GM12878 (cell line): Measurements from ENCODE around the gene STK32B. TPM values are rescaled to one million over a fixed set of nuclear protein-coding genes. Genes with fewer than 3 reads are reported as not detected.

Experiments
- ATAC-seq: fragments of 200-7000 bp; cut with Tn5 transposase; 3 replicates; pipeline ENCODE4 v1.9.1; 2020; ENCODE audit warnings: mild to moderate bottlenecking, moderate library complexity
- BruUV-seq: library from RNA; stranded (reverse); fragments of 400-500 nt; replicated peaks from 2 replicates; lab custom pipeline; 2021; lab: Mats Ljungman, UMichigan
- CTCF ChIA-PET: fragments of 300-600 bp; sonication (Branson Sonifier 250); formaldehyde crosslinking; extraction: SDS; loops from one replicate; lab custom pipeline; 2021; ENCODE audit warnings: inconsistent platforms; lab: Yijun Ruan, JAX
- POLR2A ChIA-PET: fragments of 350-600 bp; formaldehyde crosslinking; extraction: SDS; loops from one replicate; lab custom pipeline; 2021; ENCODE audit warnings: inconsistent platforms; lab: Charles Lee
- RAD21 ChIA-PET: fragments of 300-600 bp; sonication (Branson Sonifier 250); formaldehyde crosslinking; loops from one replicate; lab custom pipeline; 2023; ENCODE audit warnings: antibody characterized with exemption; ENCODE audit not compliant: unreplicated experiment; lab: Charles Lee
- SMC1A ChIA-PET: fragments of 300-600 bp; sonication (Branson Sonifier 250); formaldehyde crosslinking; loops from one replicate; lab custom pipeline; 2023; ENCODE audit not compliant: unreplicated experiment, uncharacterized antibody; lab: Charles Lee
- DNase-seq: peaks from one replicate; pipeline ENCODE4 v3.0.0-alpha.2; 2011; ENCODE audit warnings: low read depth, low spot score
- FAIRE-seq: peaks from 3 replicates; lab custom pipeline; 2011; peaks lifted over from hg19 to GRCh38; lab: Jason Lieb, UNC
- H2AFZ ChIP-seq: 2 replicates; pipeline ENCODE4 v1.6.0; 2011; ENCODE audit warnings: low read depth, low read length, control low read depth; ENCODE audit not compliant: control insufficient read depth
- H3K27ac ChIP-seq: 2 replicates; pipeline ENCODE4 v1.5.1; 2011; ENCODE audit warnings: control low read depth; ENCODE audit not compliant: control insufficient read depth, insufficient read depth
- H3K27me3 ChIP-seq, 2 experiments: replicated peaks in 1 of 2; 2 replicates each; pipeline versions ENCODE4 v1.6.0 to v1.6.1; 2011; ENCODE audit warnings: low read length in 1 of 2; ENCODE audit not compliant: control insufficient read depth in 2 of 2, insufficient read depth in 2 of 2
- H3K36me3 ChIP-seq, 2 experiments: 2 replicates each; pipeline ENCODE4 v1.5.1; 2011; ENCODE audit warnings: low read length in 1 of 2; ENCODE audit not compliant: control insufficient read depth in 2 of 2, insufficient read depth in 2 of 2
- H3K4me1 ChIP-seq: 2 replicates; pipeline ENCODE4 v1.6.1; 2011; ENCODE audit warnings: mild to moderate bottlenecking, low read length, moderate library complexity, mixed read lengths; ENCODE audit not compliant: control insufficient read depth, insufficient read depth
- H3K4me2 ChIP-seq: 2 replicates; pipeline ENCODE4 v1.6.0; 2011; ENCODE audit warnings: control low read depth; ENCODE audit not compliant: control insufficient read depth, insufficient read depth
- H3K4me3 ChIP-seq: fragments of 200-600 bp; sonication (generic); 2 replicates; pipeline ENCODE4 v1.5.1; 2016
- H3K79me2 ChIP-seq: 2 replicates; pipeline ENCODE4 v1.6.0; 2011; ENCODE audit warnings: low read length; ENCODE audit not compliant: control insufficient read depth, insufficient read depth
- H3K9ac ChIP-seq: 2 replicates; pipeline ENCODE4 v1.8.0; 2011; ENCODE audit warnings: low read length, control low read depth, mixed read lengths; ENCODE audit not compliant: control insufficient read depth, insufficient read depth
- H3K9me3 ChIP-seq: replicated peaks from 3 replicates; pipeline ENCODE4 v1.5.1; 2011; ENCODE audit warnings: mild to moderate bottlenecking, low read length; ENCODE audit not compliant: control insufficient read depth, insufficient read depth
- H4K20me1 ChIP-seq: 2 replicates; pipeline ENCODE4 v1.6.0; 2011; ENCODE audit not compliant: control insufficient read depth, insufficient read depth
- LARP7 ChIP-seq: fragments of 450-650 bp; IDR thresholded peaks from 2 replicates; pipeline ENCODE4 v1.6.1; 2017; ENCODE audit warnings: mild to moderate bottlenecking
- PAX8 ChIP-seq: fragments of 450-650 bp; IDR thresholded peaks from 2 replicates; pipeline ENCODE4 v1.6.1; 2017; ENCODE audit warnings: mild to moderate bottlenecking, moderate library complexity
- RCOR1 ChIP-seq: conservative IDR thresholded peaks from 2 replicates; pipeline ENCODE4 v1.6.1; 2012; ENCODE audit warnings: low read depth, low read length, improper control_type of control experiment
- ZSCAN29 ChIP-seq: fragments of 450-650 bp; IDR thresholded peaks from 2 replicates; pipeline ENCODE4 v1.6.1; 2017; ENCODE audit warnings: mild to moderate bottlenecking, moderate library complexity
- WGBS: methylation state at CpG from one replicate; pipeline ENCODE4 v1.1.6; 2016; ENCODE audit warnings: low lambda C conversion rate; ENCODE audit not compliant: insufficient replicate concordance, insufficient coverage; ENCODE audit errors: missing lambda C conversion rate; 5-methylcytosine and 5-hydroxymethylcytosine counted together
- in situ Hi-C: fragments of 300-500 bp; cut with MboI; formaldehyde crosslinking; loops from 9 replicates; pipeline ENCODE4 v1.14.3; 2018; ENCODE audit warnings: mixed read lengths
- intact Hi-C: fragments of 100-400 bp; cut with micrococcal nuclease; formaldehyde crosslinking; loops from one replicate; pipeline ENCODE4 v1.14.2; 2022; ENCODE audit not compliant: unreplicated experiment
- polyA plus RNA-seq, 11 experiments: library from polyadenylated mRNA; depleted of rRNA in 4 of 11; unstranded in 6 of 11; stranded (reverse) in 5 of 11; fragments of >200 nt; fragmentation: Nextera tagmentation in 4 of 11; fragmentation: Illumina TruSeq in 1 of 11; extraction: Ambion mirVana in 4 of 11; extraction: Trizol in 1 of 11; gene quantifications; 1 replicate in 1 of 11; 2 replicates in 10 of 11; pipeline versions ENCODE4 v1.2.1 to v1.2.3, GENCODE V29; 2011 to 2016; ENCODE audit warnings: inconsistent platforms in 2 of 11, missing spikeins in 2 of 11, low read depth in 1 of 11
- total RNA-seq, 4 experiments: library from RNA; depleted of rRNA in 3 of 4; stranded (reverse); fragments of >200 nt in 3 of 4; fragmentation: Illumina TruSeq in 1 of 4; extraction: Trizol in 1 of 4; gene quantifications; 2 replicates each; pipeline versions ENCODE4 v1.2.1 to v1.2.3, GENCODE V29; 2013 to 2021
- TF ChIP-seq, protein P1 (sequence below): IDR thresholded peaks from 2 replicates; pipeline ENCODE4 v1.6.1; 2012; ENCODE audit warnings: mild to moderate bottlenecking, low read depth, low read length
- TF ChIP-seq, protein P2 (sequence below): IDR thresholded peaks from 2 replicates; pipeline ENCODE4 v1.6.1; 2011; ENCODE audit warnings: borderline replicate concordance, low read depth, mild to moderate bottlenecking, moderate library complexity, mixed read lengths, low read length; ENCODE audit not compliant: insufficient read depth; ENCODE audit errors: extremely low read length
- TF ChIP-seq, protein P3 (sequence below): IDR thresholded peaks from 2 replicates; pipeline ENCODE4 v1.6.1; 2012; ENCODE audit warnings: improper control_type of control experiment, low read depth, low read length; ENCODE audit not compliant: insufficient replicate concordance

Gene STK32B
- total and polyA plus RNA-seq, 10 of the 15 experiments (the other 5 are each of a cell fraction or from before 2014, with no cell fraction given): 0.04 to 0.12 (median 0.08) TPM; not detected in 7

DNA sequence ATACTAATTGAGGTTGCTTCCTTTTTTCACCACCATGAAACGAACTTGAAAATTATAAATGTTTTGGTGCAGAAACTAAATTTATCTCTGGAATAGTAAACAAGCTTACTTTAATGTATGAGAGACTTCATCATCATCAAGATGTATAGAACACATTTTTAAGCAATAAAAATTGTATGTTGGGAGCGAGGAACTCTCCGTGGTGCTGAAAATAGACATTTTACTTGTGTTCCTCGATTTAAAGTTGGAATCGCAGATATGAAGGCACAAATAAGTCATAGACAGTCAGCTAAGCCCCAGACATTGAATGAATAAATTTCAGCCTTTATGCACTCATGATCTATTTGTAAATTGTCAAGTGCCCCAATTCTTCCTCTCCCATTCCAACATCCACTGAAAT lies 310.7 kb downstream of the STK32B start:
- no peaks in the 10 kb centered on the region for H3K9me3 ChIP-seq
- DNase-seq: no peak
- in situ Hi-C loops (no loop called here), intact Hi-C loops (no loop called here)
- BruUV-seq: no TSS peak
- H4K20me1 ChIP-seq: no peaks in the 10 kb centered on the region
- ChIA-PET CTCF (interaction anchor here (0.6 kb wide), 1 partner anchor 1100 kb away, joined by 3 read pairs; no protein-coding TSS in a partner anchor), RAD21 (no interaction called here), SMC1A (no interaction called here), POLR2A (no interaction called here)
- TF ChIP-seq, protein P1, sequence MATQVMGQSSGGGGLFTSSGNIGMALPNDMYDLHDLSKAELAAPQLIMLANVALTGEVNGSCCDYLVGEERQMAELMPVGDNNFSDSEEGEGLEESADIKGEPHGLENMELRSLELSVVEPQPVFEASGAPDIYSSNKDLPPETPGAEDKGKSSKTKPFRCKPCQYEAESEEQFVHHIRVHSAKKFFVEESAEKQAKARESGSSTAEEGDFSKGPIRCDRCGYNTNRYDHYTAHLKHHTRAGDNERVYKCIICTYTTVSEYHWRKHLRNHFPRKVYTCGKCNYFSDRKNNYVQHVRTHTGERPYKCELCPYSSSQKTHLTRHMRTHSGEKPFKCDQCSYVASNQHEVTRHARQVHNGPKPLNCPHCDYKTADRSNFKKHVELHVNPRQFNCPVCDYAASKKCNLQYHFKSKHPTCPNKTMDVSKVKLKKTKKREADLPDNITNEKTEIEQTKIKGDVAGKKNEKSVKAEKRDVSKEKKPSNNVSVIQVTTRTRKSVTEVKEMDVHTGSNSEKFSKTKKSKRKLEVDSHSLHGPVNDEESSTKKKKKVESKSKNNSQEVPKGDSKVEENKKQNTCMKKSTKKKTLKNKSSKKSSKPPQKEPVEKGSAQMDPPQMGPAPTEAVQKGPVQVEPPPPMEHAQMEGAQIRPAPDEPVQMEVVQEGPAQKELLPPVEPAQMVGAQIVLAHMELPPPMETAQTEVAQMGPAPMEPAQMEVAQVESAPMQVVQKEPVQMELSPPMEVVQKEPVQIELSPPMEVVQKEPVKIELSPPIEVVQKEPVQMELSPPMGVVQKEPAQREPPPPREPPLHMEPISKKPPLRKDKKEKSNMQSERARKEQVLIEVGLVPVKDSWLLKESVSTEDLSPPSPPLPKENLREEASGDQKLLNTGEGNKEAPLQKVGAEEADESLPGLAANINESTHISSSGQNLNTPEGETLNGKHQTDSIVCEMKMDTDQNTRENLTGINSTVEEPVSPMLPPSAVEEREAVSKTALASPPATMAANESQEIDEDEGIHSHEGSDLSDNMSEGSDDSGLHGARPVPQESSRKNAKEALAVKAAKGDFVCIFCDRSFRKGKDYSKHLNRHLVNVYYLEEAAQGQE: peak; percentile 76
- no peak for TF ChIP-seq ZSCAN29
- no peaks in the 10 kb centered on the region for H3K36me3 ChIP-seq
- H3K9ac ChIP-seq: no peak overlapping the region
- H3K27me3 ChIP-seq: no peaks in the 10 kb centered on the region
- H3K27ac ChIP-seq: no peak overlapping the region
- no peaks in the 10 kb centered on the region for H3K79me2 ChIP-seq
- H2AFZ ChIP-seq: no peak overlapping the region
- no peaks in the 10 kb centered on the region for H3K4me1 ChIP-seq
- no peak overlapping the region for H3K4me3 ChIP-seq
- H3K4me2 ChIP-seq: no peak overlapping the region
- ATAC-seq: no peak
- WGBS: 43% methylated on average over 5 of the region's 5 CpGs
- FAIRE-seq: no peak

DNA sequence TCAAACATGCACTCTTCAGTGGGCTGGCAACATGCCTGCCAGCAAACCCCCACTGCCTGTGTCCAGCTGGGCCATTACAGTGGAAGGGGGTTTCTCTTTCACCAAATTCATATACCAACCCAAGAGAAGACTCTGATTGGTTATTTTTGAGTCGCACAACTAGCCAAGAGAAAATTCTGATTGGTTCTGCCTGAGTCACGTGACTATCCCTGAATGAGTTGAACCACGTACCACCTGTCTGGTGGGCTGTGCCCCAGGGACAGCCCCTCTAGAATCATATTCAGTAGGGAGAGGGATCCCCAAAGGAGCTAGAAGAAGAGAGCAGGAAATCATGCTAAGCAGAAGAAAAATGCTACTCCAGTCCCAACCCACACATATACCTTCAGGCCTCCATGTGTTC lies 313.1 kb downstream of the STK32B start:
- BruUV-seq: no TSS peak
- H4K20me1 ChIP-seq: no peaks in the 10 kb centered on the region
- no peaks in the 10 kb centered on the region for H3K9me3 ChIP-seq
- H3K36me3 ChIP-seq: no peaks in the 10 kb centered on the region
- POLR2A ChIA-PET: no interaction called here
- in situ Hi-C loops (no loop called here), intact Hi-C loops (no loop called here)
- H3K4me1 ChIP-seq: no peaks in the 10 kb centered on the region
- CTCF ChIA-PET: no interaction called here
- WGBS: 0% methylated on average over 3 of the region's 3 CpGs
- no peaks in the 10 kb centered on the region for H3K79me2 ChIP-seq
- H2AFZ ChIP-seq: no peak overlapping the region
- SMC1A ChIA-PET: interaction anchor here (0.6 kb wide), 1 partner anchor 907 kb away, joined by 3 read pairs; no protein-coding TSS in a partner anchor
- ATAC-seq (no peak), DNase-seq (no peak), FAIRE-seq (no peak)
- no peak overlapping the region for H3K9ac ChIP-seq
- H3K27me3 ChIP-seq: no peaks in the 10 kb centered on the region
- H3K27ac ChIP-seq: no peak overlapping the region
- RAD21 ChIA-PET: no interaction called here
- no peak overlapping the region for H3K4me2 ChIP-seq
- H3K4me3 ChIP-seq: no peak overlapping the region
- no peak for TF ChIP-seq RCOR1
- TF ChIP-seq PAX8: no peak
- TF ChIP-seq, protein P2, sequence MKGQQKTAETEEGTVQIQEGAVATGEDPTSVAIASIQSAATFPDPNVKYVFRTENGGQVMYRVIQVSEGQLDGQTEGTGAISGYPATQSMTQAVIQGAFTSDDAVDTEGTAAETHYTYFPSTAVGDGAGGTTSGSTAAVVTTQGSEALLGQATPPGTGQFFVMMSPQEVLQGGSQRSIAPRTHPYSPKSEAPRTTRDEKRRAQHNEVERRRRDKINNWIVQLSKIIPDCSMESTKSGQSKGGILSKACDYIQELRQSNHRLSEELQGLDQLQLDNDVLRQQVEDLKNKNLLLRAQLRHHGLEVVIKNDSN: no peak
- no peak for TF ChIP-seq LARP7
- TF ChIP-seq, protein P3, sequence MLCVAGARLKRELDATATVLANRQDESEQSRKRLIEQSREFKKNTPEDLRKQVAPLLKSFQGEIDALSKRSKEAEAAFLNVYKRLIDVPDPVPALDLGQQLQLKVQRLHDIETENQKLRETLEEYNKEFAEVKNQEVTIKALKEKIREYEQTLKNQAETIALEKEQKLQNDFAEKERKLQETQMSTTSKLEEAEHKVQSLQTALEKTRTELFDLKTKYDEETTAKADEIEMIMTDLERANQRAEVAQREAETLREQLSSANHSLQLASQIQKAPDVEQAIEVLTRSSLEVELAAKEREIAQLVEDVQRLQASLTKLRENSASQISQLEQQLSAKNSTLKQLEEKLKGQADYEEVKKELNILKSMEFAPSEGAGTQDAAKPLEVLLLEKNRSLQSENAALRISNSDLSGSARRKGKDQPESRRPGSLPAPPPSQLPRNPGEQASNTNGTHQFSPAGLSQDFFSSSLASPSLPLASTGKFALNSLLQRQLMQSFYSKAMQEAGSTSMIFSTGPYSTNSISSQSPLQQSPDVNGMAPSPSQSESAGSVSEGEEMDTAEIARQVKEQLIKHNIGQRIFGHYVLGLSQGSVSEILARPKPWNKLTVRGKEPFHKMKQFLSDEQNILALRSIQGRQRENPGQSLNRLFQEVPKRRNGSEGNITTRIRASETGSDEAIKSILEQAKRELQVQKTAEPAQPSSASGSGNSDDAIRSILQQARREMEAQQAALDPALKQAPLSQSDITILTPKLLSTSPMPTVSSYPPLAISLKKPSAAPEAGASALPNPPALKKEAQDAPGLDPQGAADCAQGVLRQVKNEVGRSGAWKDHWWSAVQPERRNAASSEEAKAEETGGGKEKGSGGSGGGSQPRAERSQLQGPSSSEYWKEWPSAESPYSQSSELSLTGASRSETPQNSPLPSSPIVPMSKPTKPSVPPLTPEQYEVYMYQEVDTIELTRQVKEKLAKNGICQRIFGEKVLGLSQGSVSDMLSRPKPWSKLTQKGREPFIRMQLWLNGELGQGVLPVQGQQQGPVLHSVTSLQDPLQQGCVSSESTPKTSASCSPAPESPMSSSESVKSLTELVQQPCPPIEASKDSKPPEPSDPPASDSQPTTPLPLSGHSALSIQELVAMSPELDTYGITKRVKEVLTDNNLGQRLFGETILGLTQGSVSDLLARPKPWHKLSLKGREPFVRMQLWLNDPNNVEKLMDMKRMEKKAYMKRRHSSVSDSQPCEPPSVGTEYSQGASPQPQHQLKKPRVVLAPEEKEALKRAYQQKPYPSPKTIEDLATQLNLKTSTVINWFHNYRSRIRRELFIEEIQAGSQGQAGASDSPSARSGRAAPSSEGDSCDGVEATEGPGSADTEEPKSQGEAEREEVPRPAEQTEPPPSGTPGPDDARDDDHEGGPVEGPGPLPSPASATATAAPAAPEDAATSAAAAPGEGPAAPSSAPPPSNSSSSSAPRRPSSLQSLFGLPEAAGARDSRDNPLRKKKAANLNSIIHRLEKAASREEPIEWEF: no peak
